ENCODE data around the gene ALCAM.
"Not testable (repeated sequence)": the region's sequence is repeated elsewhere in the genome, so short reads cannot be mapped to it uniquely, and the experiment has no call there.

ALCAM gene

DNA sequence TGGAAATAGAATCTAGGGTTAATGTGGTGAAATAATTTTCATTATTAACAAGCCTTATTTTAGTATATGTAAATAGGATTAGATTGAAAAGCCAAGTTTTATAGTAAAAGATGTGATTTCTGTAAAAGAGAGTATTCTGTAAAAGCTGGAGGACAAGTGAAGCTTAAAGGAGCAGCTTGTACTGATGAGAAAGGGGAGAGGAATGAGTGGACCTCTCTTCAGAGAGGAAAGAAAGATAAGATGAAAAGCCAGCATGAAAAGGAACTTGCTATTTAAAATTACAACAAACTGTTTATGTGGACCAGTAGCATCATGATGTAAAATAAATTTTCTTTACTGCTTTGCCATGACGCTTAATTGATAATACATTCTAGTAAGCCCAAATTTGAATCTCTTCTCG lies 18.5 kb downstream of the ALCAM start:
- ChIA-PET CTCF (no interaction called here), POLR2A (ENCODE audit: low non-redundant PET) (no interaction called here)
- H3K27ac ChIP-seq, result no peak overlapping the region
- no peak for DNase-seq (ENCODE audit: low spot score)
- TF ChIP-seq, protein P1, sequence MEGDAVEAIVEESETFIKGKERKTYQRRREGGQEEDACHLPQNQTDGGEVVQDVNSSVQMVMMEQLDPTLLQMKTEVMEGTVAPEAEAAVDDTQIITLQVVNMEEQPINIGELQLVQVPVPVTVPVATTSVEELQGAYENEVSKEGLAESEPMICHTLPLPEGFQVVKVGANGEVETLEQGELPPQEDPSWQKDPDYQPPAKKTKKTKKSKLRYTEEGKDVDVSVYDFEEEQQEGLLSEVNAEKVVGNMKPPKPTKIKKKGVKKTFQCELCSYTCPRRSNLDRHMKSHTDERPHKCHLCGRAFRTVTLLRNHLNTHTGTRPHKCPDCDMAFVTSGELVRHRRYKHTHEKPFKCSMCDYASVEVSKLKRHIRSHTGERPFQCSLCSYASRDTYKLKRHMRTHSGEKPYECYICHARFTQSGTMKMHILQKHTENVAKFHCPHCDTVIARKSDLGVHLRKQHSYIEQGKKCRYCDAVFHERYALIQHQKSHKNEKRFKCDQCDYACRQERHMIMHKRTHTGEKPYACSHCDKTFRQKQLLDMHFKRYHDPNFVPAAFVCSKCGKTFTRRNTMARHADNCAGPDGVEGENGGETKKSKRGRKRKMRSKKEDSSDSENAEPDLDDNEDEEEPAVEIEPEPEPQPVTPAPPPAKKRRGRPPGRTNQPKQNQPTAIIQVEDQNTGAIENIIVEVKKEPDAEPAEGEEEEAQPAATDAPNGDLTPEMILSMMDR (conservative IDR thresholded peaks at IDR 0.05; ENCODE audit: low read depth), result no peak

DNA sequence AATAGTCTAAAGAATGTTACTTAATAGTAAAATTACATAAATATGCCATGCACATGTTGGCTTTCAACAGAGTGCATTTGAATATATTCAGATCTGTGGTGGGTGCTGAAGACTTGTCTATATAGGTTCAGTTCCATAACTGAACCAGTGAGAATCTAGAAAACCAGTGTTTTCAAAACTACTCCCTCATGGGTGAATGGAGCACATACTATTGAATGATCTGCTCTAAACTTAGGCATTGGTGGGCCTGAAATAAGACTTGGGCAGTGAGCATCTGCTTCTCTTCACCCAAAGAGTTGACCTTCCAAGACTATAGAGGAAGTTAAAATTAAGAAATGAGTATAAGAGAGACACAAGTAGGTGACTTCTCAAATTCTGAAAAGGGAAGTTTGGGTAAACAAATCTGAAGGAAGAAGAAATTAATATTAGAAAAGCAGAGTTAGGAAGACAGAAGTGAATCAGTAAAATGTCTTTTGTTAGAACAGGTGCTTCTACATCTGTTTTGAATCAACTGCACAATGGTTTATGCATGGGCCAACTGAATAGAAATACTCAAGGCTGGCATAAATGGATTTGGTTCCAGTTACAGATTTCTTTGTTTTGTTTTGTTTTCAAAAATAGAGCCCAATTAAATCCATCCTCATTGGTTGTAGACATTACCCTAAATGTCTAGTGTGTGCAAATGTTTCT lies 19.3 kb downstream of the ALCAM start:
- ChIA-PET POLR2A (ENCODE audit: low non-redundant PET) (no interaction called here), CTCF (no interaction called here)
- DNase-seq (ENCODE audit: low spot score), result no peak
- TF ChIP-seq, protein P1 (conservative IDR thresholded peaks at IDR 0.05; ENCODE audit: low read depth), result no peak
- no peak overlapping the region for H3K27ac ChIP-seq

DNA sequence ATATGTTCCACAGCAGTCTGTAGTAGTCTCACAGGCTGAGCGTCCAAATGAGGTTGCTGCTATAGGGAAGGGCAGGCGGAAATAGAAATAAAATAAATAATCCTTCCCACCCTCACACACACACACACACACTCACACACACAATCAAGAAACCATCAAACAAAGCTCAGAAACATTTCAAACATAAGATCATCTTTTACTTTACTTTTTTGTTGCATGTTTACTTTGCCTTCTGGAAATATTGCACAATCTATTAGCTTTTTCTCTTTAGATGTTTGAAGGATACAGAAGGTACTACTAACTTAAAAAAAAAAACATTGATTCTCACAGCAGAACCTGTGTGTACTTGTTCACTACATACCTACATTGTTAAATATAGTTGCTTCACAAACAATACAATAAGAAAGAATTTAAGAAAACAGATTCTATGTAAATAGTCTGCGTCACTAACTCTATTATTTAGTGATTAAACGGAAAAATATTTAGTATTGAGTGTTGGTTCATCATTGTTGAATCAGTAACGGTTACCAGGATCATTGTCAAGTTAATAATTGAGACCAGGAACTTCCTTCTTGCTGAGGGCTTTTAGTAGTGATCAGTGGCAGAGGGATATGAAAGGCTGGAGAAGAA lies 20.5 kb downstream of the ALCAM start:
- ChIA-PET POLR2A (ENCODE audit: low non-redundant PET) (no interaction called here), CTCF (interaction anchor here (0.6 kb wide), 1 partner anchor 20 kb away, joined by 4 read pairs; the partner anchor contains the start of gene ALCAM)
- DNase-seq (ENCODE audit: low spot score), result peak; percentile 29
- H3K27ac ChIP-seq, result no peak overlapping the region
- TF ChIP-seq, protein P1 (conservative IDR thresholded peaks at IDR 0.05; ENCODE audit: low read depth), result no peak

DNA sequence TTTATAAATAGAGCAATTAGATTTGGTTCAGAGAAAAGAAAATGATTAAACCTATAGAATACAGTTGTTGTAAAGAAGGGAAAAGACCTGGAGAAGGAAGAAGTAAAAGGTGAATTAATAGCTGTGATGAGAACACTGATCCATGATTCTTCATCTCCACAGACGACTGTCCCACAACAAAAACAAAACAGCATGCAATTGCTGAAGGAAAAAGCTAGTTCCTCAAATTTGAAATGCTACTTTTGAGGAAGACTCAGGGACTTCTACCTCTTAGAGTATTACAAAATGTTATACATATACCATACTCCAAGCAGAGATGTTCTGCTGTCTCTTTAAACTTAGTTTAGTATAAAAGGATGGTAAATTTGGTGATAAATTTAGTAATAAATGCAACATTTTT lies 21.5 kb downstream of the ALCAM start:
- DNase-seq (ENCODE audit: low spot score), result no peak
- no peak overlapping the region for H3K27ac ChIP-seq
- TF ChIP-seq, protein P1 (conservative IDR thresholded peaks at IDR 0.05; ENCODE audit: low read depth), result no peak
- CTCF ChIA-PET, result no interaction called here
- POLR2A ChIA-PET (ENCODE audit: low non-redundant PET), result no interaction called here

DNA sequence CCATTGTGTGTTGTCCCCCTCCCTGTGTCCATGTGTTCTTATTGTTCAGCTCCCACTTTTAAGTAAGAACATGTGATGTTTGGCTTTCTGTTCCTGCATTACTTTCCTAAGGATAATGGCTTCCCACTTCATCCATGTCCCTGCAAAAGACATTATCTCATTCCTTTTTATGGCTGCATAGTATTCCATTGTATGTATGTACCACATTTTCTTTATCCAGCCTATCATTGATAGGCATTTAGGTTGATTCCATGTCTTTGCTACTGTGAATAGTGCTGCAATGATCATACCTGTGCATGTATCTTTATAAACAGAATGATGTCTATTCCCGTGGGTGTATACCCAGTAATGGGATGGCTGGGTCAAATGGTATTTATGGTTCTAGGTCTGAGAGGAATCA lies 23.1 kb downstream of the ALCAM start:
- POLR2A ChIA-PET (ENCODE audit: low non-redundant PET), result not testable (repeated sequence)

DNA sequence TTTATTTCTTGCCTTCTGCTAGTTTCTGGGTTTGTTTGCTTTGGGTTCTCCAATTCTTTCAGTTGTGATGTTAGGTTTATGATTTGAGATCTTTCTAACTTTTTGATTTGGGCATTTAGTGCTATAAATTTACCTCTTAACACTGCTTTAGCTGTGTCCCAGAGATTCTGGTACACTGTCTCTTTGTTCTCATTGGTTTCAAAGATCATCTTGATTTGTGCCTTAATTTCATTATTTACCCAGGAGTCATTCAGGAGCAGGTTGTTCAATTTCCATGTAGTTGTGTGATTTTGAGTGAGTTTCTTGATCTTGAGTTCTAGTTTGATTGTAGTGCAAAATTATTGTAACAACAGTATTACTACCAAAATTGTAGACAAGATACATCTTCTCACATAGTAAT lies 25.9 kb downstream of the ALCAM start:
- H3K27ac ChIP-seq; POLR2A ChIA-PET (ENCODE audit: low non-redundant PET); DNase-seq (ENCODE audit: low spot score); CTCF ChIA-PET: not testable (repeated sequence)

More for the DNA sequence above, 23.1 kb downstream of the ALCAM start:
- CTCF ChIA-PET; DNase-seq (ENCODE audit: low spot score); H3K27ac ChIP-seq: not testable (repeated sequence)

DNA sequence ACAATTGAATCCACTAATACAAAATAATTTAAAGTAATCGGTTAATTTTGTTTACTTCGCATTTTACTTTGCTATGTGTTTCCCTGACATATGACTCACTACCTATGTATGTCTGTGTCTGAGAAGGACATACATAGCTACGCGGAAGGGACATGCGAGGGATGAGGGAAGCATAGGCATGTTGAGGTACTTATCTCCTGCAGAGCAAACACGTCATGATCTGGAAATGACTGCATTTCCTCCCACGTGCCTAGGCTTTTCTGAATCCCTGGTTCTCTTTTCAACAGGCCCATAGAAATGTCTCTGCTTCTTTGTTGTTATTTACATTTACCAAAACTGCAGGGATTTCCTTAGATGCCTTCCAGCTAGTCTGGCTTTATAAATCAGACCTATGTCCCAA lies 27.5 kb downstream of the ALCAM start:
- H3K27ac ChIP-seq, result no peak overlapping the region
- ChIA-PET CTCF (interaction anchor here (0.5 kb wide), 1 partner anchor 10 kb away, joined by 3 read pairs; no protein-coding TSS in a partner anchor), POLR2A (ENCODE audit: low non-redundant PET) (no interaction called here)
- DNase-seq (ENCODE audit: low spot score), result no peak
- TF ChIP-seq, protein P1 (conservative IDR thresholded peaks at IDR 0.05; ENCODE audit: low read depth), result no peak

Measured in RWPE1 (cell line).